HL-60 (cell line): Measurements from ENCODE around the gene TANGO2.

Experiments
- CTCF ChIP-seq: IDR thresholded peaks from one replicate; pipeline ENCODE4 v1.5.1; 2011; ENCODE audit warnings: low read length, control low read depth, inconsistent platforms; ENCODE audit not compliant: insufficient read depth
- POLR2AphosphoS5 ChIP-seq: IDR thresholded peaks from 2 replicates; pipeline ENCODE4 v1.6.1; 2012; ENCODE audit warnings: low read depth
- SPI1 ChIP-seq: IDR thresholded peaks from 2 replicates; pipeline ENCODE4 v1.6.1; 2012; ENCODE audit warnings: low read depth, mild to moderate bottlenecking, borderline replicate concordance

- TF ChIP-seq POLR2AphosphoS5: no peak
- no peak for TF ChIP-seq CTCF
- TF ChIP-seq SPI1: no peak
Observed at GRCh38 chr22:20017622-20017958, 3.3 kb upstream of the TANGO2 start.
